Liver (tissue), 9 donors: Measurements from ENCODE around the gene STPG1. TPM values are rescaled to one million over a fixed set of nuclear protein-coding genes. Genes with fewer than 3 reads are reported as not detected.

Experiments
- DNase-seq: peaks from one replicate; pipeline ENCODE4 v3.0.0-alpha.2; 2017; ENCODE audit warnings: low spot score
- H3K27ac ChIP-seq, 2 donors: one replicate each; pipeline ENCODE4 v1.7.0; 2013; ENCODE audit warnings: inconsistent platforms in 2 of 2, low read length in 2 of 2, control low read depth in 1 of 2, low read depth in 1 of 2, mild to moderate bottlenecking in 1 of 2
- H3K27me3 ChIP-seq, 4 donors: one replicate each; pipeline versions ENCODE4 v1.6.1 to v1.7.0; 2013; ENCODE audit warnings: low read length in 3 of 4, inconsistent platforms in 1 of 4, mild to moderate bottlenecking in 1 of 4, moderate library complexity in 1 of 4; ENCODE audit not compliant: control insufficient read depth in 4 of 4, insufficient read depth in 4 of 4
- H3K36me3 ChIP-seq, 4 donors: one replicate each; pipeline versions ENCODE4 v1.6.1 to v1.7.0; 2013; ENCODE audit warnings: low read length in 3 of 4, mild to moderate bottlenecking in 3 of 4, low read depth in 1 of 4, moderate library complexity in 1 of 4; ENCODE audit not compliant: control insufficient read depth in 4 of 4, insufficient read depth in 3 of 4
- H3K4me1 ChIP-seq, 4 donors: one replicate each; pipeline versions ENCODE4 v1.6.1 to v1.7.0; 2013; ENCODE audit warnings: low read length in 3 of 4, mild to moderate bottlenecking in 3 of 4, moderate library complexity in 1 of 4; ENCODE audit not compliant: control insufficient read depth in 4 of 4, insufficient read depth in 4 of 4
- H3K4me3 ChIP-seq, 3 donors: one replicate each; pipeline versions ENCODE4 v1.6.1 to v1.7.0; 2013; ENCODE audit warnings: low read length in 3 of 3, control low read depth in 1 of 3, low read depth in 1 of 3, mild to moderate bottlenecking in 1 of 3
- H3K9ac ChIP-seq, 2 donors: one replicate each; pipeline ENCODE4 v1.7.0; 2013; ENCODE audit warnings: low read length in 2 of 2, mild to moderate bottlenecking in 2 of 2, moderate library complexity in 2 of 2, control low read depth in 1 of 2, low read depth in 1 of 2
- H3K9me3 ChIP-seq, 4 donors: one replicate each; pipeline versions ENCODE4 v1.6.1 to v1.7.0; 2013; ENCODE audit warnings: low read length in 3 of 4; ENCODE audit not compliant: control insufficient read depth in 4 of 4
- EGR1 ChIP-seq, 2 donors: IDR thresholded peaks; 2 replicates each; pipeline ENCODE4 v1.6.1; 2016 to 2018; ENCODE audit warnings: antibody characterized with exemption in 2 of 2, low read depth in 2 of 2
- FOXA1 ChIP-seq: IDR thresholded peaks from 2 replicates; pipeline ENCODE4 v1.6.1; 2016; ENCODE audit warnings: antibody characterized with exemption
- FOXA2 ChIP-seq: IDR thresholded peaks from 2 replicates; pipeline ENCODE4 v1.6.1; 2016; ENCODE audit warnings: antibody characterized with exemption
- GABPA ChIP-seq, 2 donors: IDR thresholded peaks in 1 of 2; conservative IDR thresholded peaks in 1 of 2; 2 replicates each; pipeline ENCODE4 v1.6.1; 2016; ENCODE audit warnings: antibody characterized with exemption in 2 of 2, mild to moderate bottlenecking in 1 of 2, moderate library complexity in 1 of 2
- HNF4A ChIP-seq, 2 donors: conservative IDR thresholded peaks; 2 replicates each; pipeline ENCODE4 v1.6.1; 2016; ENCODE audit warnings: antibody characterized with exemption in 2 of 2, mild to moderate bottlenecking in 2 of 2
- HNF4G ChIP-seq: IDR thresholded peaks from 2 replicates; pipeline ENCODE4 v1.6.1; 2016; ENCODE audit warnings: antibody characterized with exemption
- JUND ChIP-seq, 2 donors: IDR thresholded peaks; 2 replicates each; pipeline ENCODE4 v1.6.1; 2016; ENCODE audit warnings: antibody characterized with exemption in 2 of 2
- NR2F2 ChIP-seq: IDR thresholded peaks from 2 replicates; pipeline ENCODE4 v1.6.1; 2016; ENCODE audit warnings: antibody characterized with exemption
- RAD21 ChIP-seq, 2 donors: IDR thresholded peaks; 2 replicates each; pipeline ENCODE4 v1.6.1; 2016; ENCODE audit warnings: antibody characterized with exemption in 2 of 2, mild to moderate bottlenecking in 2 of 2
- RXRA ChIP-seq, 2 donors: IDR thresholded peaks; 2 replicates each; pipeline ENCODE4 v1.6.1; 2017 to 2018; ENCODE audit warnings: antibody characterized with exemption in 2 of 2, mild to moderate bottlenecking in 1 of 2
- SP1 ChIP-seq: IDR thresholded peaks from 2 replicates; pipeline ENCODE4 v1.6.1; 2018; ENCODE audit warnings: antibody characterized with exemption, mild to moderate bottlenecking
- TAF1 ChIP-seq: conservative IDR thresholded peaks from 2 replicates; pipeline ENCODE4 v1.6.1; 2016; ENCODE audit warnings: antibody characterized with exemption, mild to moderate bottlenecking
- YY1 ChIP-seq: IDR thresholded peaks from 2 replicates; pipeline ENCODE4 v1.6.1; 2016; ENCODE audit warnings: antibody characterized with exemption, mild to moderate bottlenecking
- WGBS: extraction: QIAGEN DNeasy Blood & Tissue Kit; methylation state at CpG from one replicate; pipeline ENCODE4 v1.1.7; 2013; 5-methylcytosine and 5-hydroxymethylcytosine counted together
- polyA plus RNA-seq, 2 donors: library from polyadenylated mRNA; stranded (reverse) in 1 of 2; unstranded in 1 of 2; fragments of 200-250 nt in 1 of 2; fragments of >200 nt in 1 of 2; fragmentation: Nextera tagmentation in 1 of 2; extraction: Ambion mirVana in 1 of 2; gene quantifications; one replicate each; pipeline versions ENCODE4 v1.2.1 to v1.2.3, GENCODE V29; 2013 to 2015
- total RNA-seq, 2 donors: library from RNA; depleted of rRNA; stranded (reverse); fragments of >200 nt; gene quantifications; one replicate each; pipeline ENCODE4 v1.2.3, GENCODE V29; 2014
- TF ChIP-seq, protein P1 (sequence below): IDR thresholded peaks from 2 replicates; pipeline ENCODE4 v1.6.1; 2016; ENCODE audit warnings: antibody characterized with exemption
- TF ChIP-seq, protein P2 (sequence below): fragments of 150-350 bp; IDR thresholded peaks from 2 replicates; pipeline ENCODE4 v1.5.1; 2017; ENCODE audit warnings: improper control_type of control experiment, low read depth, low read length; ENCODE audit not compliant: missing input control
- TF ChIP-seq, protein P3 (sequence below): IDR thresholded peaks from 2 replicates; pipeline ENCODE4 v1.6.1; 2016; ENCODE audit warnings: antibody characterized with exemption
- TF ChIP-seq, protein P4 (sequence below): IDR thresholded peaks from 2 replicates; pipeline ENCODE4 v1.6.1; 2016; ENCODE audit warnings: antibody characterized with exemption, mild to moderate bottlenecking
- TF ChIP-seq, protein P5 (sequence below): IDR thresholded peaks from 2 replicates; pipeline ENCODE4 v1.6.1; 2016; ENCODE audit warnings: antibody characterized with exemption
- donor health status: healthy.
- donor health status: healthy.
- donor health status: healthy.
- donor health status: healthy.
- donor health status: healthy.

STPG1 gene
- total and polyA plus RNA-seq, 4 donors: 0.92 to 2.9 (median 1.0) TPM

DNA sequence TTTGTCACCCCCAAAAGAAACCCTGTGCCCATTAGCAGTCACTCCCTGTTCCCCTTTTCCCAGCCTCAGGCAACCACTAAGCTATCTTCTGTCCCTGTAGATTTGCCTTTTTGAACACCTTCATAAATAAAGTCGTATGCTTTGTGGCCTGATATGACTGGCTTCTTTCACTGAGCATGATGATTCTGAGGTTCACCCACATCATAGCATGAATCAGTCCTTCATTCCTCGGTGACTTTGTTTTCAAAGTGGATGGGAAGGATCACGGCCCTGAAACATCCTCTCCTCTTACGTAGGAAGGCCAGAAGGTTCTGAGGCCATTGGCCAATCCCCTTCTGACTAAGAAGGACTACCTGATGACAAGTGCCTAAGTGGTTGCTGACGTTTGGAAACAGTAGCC is 41.1 kb upstream of the STPG1 start:
- H3K27ac ChIP-seq: no peak overlapping the region
- no peak overlapping the region for H3K9ac ChIP-seq
- no peaks in the 10 kb centered on the region for H3K4me1 ChIP-seq
- peaks cover 3 to 11% (median 8%) of the 10 kb centered on the region in 4 donors for H3K36me3 ChIP-seq
- no peaks in the 10 kb centered on the region for H3K27me3 ChIP-seq
- TF ChIP-seq HNF4A (conservative IDR thresholded peaks at IDR 0.05) (no peak), RAD21 (IDR thresholded peaks at IDR 0.05) (no peak), NR2F2 (no peak), YY1 (no peak), FOXA1 (no peak), SP1 (no peak), TAF1 (no peak), FOXA2 (no peak), GABPA (IDR thresholded peaks at IDR 0.05 in 1 of 2, conservative IDR thresholded peaks at IDR 0.05 in 1 of 2) (no peak), JUND (IDR thresholded peaks at IDR 0.05) (no peak), RXRA (IDR thresholded peaks at IDR 0.05) (no peak), EGR1 (IDR thresholded peaks at IDR 0.05; ENCODE audit: low read depth in 2 of 2) (no peak), HNF4G (no peak)
- TF ChIP-seq, protein P1, sequence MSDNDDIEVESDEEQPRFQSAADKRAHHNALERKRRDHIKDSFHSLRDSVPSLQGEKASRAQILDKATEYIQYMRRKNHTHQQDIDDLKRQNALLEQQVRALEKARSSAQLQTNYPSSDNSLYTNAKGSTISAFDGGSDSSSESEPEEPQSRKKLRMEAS: no peak
- TF ChIP-seq, protein P2, sequence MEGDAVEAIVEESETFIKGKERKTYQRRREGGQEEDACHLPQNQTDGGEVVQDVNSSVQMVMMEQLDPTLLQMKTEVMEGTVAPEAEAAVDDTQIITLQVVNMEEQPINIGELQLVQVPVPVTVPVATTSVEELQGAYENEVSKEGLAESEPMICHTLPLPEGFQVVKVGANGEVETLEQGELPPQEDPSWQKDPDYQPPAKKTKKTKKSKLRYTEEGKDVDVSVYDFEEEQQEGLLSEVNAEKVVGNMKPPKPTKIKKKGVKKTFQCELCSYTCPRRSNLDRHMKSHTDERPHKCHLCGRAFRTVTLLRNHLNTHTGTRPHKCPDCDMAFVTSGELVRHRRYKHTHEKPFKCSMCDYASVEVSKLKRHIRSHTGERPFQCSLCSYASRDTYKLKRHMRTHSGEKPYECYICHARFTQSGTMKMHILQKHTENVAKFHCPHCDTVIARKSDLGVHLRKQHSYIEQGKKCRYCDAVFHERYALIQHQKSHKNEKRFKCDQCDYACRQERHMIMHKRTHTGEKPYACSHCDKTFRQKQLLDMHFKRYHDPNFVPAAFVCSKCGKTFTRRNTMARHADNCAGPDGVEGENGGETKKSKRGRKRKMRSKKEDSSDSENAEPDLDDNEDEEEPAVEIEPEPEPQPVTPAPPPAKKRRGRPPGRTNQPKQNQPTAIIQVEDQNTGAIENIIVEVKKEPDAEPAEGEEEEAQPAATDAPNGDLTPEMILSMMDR: no peak
- TF ChIP-seq, protein P3, sequence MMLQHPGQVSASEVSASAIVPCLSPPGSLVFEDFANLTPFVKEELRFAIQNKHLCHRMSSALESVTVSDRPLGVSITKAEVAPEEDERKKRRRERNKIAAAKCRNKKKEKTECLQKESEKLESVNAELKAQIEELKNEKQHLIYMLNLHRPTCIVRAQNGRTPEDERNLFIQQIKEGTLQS: no peak
- TF ChIP-seq, protein P4, sequence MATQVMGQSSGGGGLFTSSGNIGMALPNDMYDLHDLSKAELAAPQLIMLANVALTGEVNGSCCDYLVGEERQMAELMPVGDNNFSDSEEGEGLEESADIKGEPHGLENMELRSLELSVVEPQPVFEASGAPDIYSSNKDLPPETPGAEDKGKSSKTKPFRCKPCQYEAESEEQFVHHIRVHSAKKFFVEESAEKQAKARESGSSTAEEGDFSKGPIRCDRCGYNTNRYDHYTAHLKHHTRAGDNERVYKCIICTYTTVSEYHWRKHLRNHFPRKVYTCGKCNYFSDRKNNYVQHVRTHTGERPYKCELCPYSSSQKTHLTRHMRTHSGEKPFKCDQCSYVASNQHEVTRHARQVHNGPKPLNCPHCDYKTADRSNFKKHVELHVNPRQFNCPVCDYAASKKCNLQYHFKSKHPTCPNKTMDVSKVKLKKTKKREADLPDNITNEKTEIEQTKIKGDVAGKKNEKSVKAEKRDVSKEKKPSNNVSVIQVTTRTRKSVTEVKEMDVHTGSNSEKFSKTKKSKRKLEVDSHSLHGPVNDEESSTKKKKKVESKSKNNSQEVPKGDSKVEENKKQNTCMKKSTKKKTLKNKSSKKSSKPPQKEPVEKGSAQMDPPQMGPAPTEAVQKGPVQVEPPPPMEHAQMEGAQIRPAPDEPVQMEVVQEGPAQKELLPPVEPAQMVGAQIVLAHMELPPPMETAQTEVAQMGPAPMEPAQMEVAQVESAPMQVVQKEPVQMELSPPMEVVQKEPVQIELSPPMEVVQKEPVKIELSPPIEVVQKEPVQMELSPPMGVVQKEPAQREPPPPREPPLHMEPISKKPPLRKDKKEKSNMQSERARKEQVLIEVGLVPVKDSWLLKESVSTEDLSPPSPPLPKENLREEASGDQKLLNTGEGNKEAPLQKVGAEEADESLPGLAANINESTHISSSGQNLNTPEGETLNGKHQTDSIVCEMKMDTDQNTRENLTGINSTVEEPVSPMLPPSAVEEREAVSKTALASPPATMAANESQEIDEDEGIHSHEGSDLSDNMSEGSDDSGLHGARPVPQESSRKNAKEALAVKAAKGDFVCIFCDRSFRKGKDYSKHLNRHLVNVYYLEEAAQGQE: no peak
- TF ChIP-seq, protein P5, sequence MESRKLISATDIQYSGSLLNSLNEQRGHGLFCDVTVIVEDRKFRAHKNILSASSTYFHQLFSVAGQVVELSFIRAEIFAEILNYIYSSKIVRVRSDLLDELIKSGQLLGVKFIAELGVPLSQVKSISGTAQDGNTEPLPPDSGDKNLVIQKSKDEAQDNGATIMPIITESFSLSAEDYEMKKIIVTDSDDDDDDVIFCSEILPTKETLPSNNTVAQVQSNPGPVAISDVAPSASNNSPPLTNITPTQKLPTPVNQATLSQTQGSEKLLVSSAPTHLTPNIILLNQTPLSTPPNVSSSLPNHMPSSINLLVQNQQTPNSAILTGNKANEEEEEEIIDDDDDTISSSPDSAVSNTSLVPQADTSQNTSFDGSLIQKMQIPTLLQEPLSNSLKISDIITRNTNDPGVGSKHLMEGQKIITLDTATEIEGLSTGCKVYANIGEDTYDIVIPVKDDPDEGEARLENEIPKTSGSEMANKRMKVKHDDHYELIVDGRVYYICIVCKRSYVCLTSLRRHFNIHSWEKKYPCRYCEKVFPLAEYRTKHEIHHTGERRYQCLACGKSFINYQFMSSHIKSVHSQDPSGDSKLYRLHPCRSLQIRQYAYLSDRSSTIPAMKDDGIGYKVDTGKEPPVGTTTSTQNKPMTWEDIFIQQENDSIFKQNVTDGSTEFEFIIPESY: no peak
- 89% methylated on average over 5 of the region's 5 CpGs for WGBS
- H3K9me3 ChIP-seq: no peaks in the 10 kb centered on the region
- DNase-seq: no peak
- no peak overlapping the region for H3K4me3 ChIP-seq
